ENCODE data around the gene ASIC2.

Gene ASIC2

GRCh38 chr17:33225994-33226393 lies 67.1 kb downstream of the ASIC2 start:
- H3K79me2 ChIP-seq (ENCODE audit: insufficient read depth, low read length), result no peaks in the 10 kb centered on the region

GRCh38 chr17:33225509-33225908 lies 67.6 kb downstream of the ASIC2 start:
- no peak overlapping the region for H3K27ac ChIP-seq (ENCODE audit: low read depth, low read length)
- H3K36me3 ChIP-seq (ENCODE audit: low read length), result no peaks in the 10 kb centered on the region
- TF ChIP-seq, protein P1, sequence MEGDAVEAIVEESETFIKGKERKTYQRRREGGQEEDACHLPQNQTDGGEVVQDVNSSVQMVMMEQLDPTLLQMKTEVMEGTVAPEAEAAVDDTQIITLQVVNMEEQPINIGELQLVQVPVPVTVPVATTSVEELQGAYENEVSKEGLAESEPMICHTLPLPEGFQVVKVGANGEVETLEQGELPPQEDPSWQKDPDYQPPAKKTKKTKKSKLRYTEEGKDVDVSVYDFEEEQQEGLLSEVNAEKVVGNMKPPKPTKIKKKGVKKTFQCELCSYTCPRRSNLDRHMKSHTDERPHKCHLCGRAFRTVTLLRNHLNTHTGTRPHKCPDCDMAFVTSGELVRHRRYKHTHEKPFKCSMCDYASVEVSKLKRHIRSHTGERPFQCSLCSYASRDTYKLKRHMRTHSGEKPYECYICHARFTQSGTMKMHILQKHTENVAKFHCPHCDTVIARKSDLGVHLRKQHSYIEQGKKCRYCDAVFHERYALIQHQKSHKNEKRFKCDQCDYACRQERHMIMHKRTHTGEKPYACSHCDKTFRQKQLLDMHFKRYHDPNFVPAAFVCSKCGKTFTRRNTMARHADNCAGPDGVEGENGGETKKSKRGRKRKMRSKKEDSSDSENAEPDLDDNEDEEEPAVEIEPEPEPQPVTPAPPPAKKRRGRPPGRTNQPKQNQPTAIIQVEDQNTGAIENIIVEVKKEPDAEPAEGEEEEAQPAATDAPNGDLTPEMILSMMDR (IDR thresholded peaks at IDR 0.05; ENCODE audit: insufficient read depth, low read length, poor library complexity, severe bottlenecking), result no peak
- TF ChIP-seq EZH2phosphoT487 (conservative IDR thresholded peaks at IDR 0.05; ENCODE audit: low read length), result no peak
- no peak overlapping the region for H3K4me3 ChIP-seq (ENCODE audit: insufficient read depth, low read length, poor library complexity, severe bottlenecking)
- no peaks in the 10 kb centered on the region for H3K9me3 ChIP-seq (ENCODE audit: insufficient read depth, low read length)
- H3K27me3 ChIP-seq (ENCODE audit: low read length), result no peaks in the 10 kb centered on the region
- H3K9me2 ChIP-seq (replicated peaks; ENCODE audit: insufficient read depth, low read length), result no peaks in the 10 kb centered on the region
- no peak overlapping the region for H3K4me2 ChIP-seq (ENCODE audit: low read depth, low read length, poor library complexity, severe bottlenecking)
- no peak overlapping the region for H2AFZ ChIP-seq (ENCODE audit: low read depth, low read length, severe bottlenecking)
- no peaks in the 10 kb centered on the region for H3F3A ChIP-seq (ENCODE audit: insufficient read depth)
- no peaks in the 10 kb centered on the region for H3K79me2 ChIP-seq (ENCODE audit: insufficient read depth, low read length)
- H4K20me1 ChIP-seq (ENCODE audit: low read depth, low read length), result no peaks in the 10 kb centered on the region
- no peak overlapping the region for H3K9ac ChIP-seq (ENCODE audit: low read length)

More at GRCh38 chr17:33225994-33226393, 67.1 kb downstream of the ASIC2 start:
- no peaks in the 10 kb centered on the region for H3K27me3 ChIP-seq (ENCODE audit: low read length)
- no peaks in the 10 kb centered on the region for H3F3A ChIP-seq (ENCODE audit: insufficient read depth)
- no peak overlapping the region for H3K27ac ChIP-seq (ENCODE audit: low read depth, low read length)
- no peak overlapping the region for H2AFZ ChIP-seq (ENCODE audit: low read depth, low read length, severe bottlenecking)
- TF ChIP-seq EZH2phosphoT487 (conservative IDR thresholded peaks at IDR 0.05; ENCODE audit: low read length), result no peak
- TF ChIP-seq, protein P1 (IDR thresholded peaks at IDR 0.05; ENCODE audit: insufficient read depth, low read length, poor library complexity, severe bottlenecking), result no peak
- no peaks in the 10 kb centered on the region for H3K36me3 ChIP-seq (ENCODE audit: low read length)
- no peaks in the 10 kb centered on the region for H3K9me3 ChIP-seq (ENCODE audit: insufficient read depth, low read length)
- no peak overlapping the region for H3K9ac ChIP-seq (ENCODE audit: low read length)
- H4K20me1 ChIP-seq (ENCODE audit: low read depth, low read length), result no peaks in the 10 kb centered on the region
- H3K9me2 ChIP-seq (replicated peaks; ENCODE audit: insufficient read depth, low read length), result no peaks in the 10 kb centered on the region
- no peak overlapping the region for H3K4me2 ChIP-seq (ENCODE audit: low read depth, low read length, poor library complexity, severe bottlenecking)
- no peak overlapping the region for H3K4me3 ChIP-seq (ENCODE audit: insufficient read depth, low read length, poor library complexity, severe bottlenecking)

DNA sequence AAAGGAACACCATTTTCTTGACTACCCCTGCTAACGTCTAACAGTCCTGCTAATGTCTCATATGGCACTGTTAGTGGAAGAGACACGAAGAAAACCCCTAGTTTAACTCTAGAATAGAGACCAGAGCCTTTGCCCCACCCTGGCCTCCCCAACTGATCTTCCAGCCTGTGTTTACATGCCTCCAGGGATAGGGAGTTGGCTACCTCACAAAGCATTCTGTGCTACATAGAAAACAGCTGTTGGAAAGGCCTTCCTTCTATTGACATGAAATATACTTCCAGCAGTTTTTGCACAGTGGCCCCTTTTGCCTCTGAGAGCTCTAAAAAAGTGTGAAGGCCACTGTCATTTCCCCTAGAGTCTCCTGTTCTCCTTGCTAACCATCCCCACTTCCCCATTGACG lies 73.1 kb downstream of the ASIC2 start:
- H3K4me3 ChIP-seq (ENCODE audit: insufficient read depth, low read length, poor library complexity, severe bottlenecking), result no peak overlapping the region
- H3K27me3 ChIP-seq (ENCODE audit: low read length), result no peaks in the 10 kb centered on the region
- H3F3A ChIP-seq (ENCODE audit: insufficient read depth), result no peaks in the 10 kb centered on the region
- no peaks in the 10 kb centered on the region for H3K9me2 ChIP-seq (replicated peaks; ENCODE audit: insufficient read depth, low read length)
- H3K27ac ChIP-seq (ENCODE audit: low read depth, low read length), result no peak overlapping the region
- H4K20me1 ChIP-seq (ENCODE audit: low read depth, low read length), result no peaks in the 10 kb centered on the region
- no peak overlapping the region for H2AFZ ChIP-seq (ENCODE audit: low read depth, low read length, severe bottlenecking)
- H3K9ac ChIP-seq (ENCODE audit: low read length), result no peak overlapping the region
- no peaks in the 10 kb centered on the region for H3K79me2 ChIP-seq (ENCODE audit: insufficient read depth, low read length)
- no peaks in the 10 kb centered on the region for H3K36me3 ChIP-seq (ENCODE audit: low read length)
- no peaks in the 10 kb centered on the region for H3K9me3 ChIP-seq (ENCODE audit: insufficient read depth, low read length)
- TF ChIP-seq EZH2phosphoT487 (conservative IDR thresholded peaks at IDR 0.05; ENCODE audit: low read length), result no peak
- TF ChIP-seq, protein P1 (IDR thresholded peaks at IDR 0.05; ENCODE audit: insufficient read depth, low read length, poor library complexity, severe bottlenecking), result no peak
- no peak overlapping the region for H3K4me2 ChIP-seq (ENCODE audit: low read depth, low read length, poor library complexity, severe bottlenecking)

All from SU-DHL-6 (cell line).